ENCODE measurements around the gene WDR47.

GRCh38 chr1:109084563-109085517 lies 42.9 kb upstream of the WDR47 start:
- TF ChIP-seq, protein P1, sequence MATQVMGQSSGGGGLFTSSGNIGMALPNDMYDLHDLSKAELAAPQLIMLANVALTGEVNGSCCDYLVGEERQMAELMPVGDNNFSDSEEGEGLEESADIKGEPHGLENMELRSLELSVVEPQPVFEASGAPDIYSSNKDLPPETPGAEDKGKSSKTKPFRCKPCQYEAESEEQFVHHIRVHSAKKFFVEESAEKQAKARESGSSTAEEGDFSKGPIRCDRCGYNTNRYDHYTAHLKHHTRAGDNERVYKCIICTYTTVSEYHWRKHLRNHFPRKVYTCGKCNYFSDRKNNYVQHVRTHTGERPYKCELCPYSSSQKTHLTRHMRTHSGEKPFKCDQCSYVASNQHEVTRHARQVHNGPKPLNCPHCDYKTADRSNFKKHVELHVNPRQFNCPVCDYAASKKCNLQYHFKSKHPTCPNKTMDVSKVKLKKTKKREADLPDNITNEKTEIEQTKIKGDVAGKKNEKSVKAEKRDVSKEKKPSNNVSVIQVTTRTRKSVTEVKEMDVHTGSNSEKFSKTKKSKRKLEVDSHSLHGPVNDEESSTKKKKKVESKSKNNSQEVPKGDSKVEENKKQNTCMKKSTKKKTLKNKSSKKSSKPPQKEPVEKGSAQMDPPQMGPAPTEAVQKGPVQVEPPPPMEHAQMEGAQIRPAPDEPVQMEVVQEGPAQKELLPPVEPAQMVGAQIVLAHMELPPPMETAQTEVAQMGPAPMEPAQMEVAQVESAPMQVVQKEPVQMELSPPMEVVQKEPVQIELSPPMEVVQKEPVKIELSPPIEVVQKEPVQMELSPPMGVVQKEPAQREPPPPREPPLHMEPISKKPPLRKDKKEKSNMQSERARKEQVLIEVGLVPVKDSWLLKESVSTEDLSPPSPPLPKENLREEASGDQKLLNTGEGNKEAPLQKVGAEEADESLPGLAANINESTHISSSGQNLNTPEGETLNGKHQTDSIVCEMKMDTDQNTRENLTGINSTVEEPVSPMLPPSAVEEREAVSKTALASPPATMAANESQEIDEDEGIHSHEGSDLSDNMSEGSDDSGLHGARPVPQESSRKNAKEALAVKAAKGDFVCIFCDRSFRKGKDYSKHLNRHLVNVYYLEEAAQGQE (IDR thresholded peaks at IDR 0.05; ENCODE audit: low read depth): no peak
- TF ChIP-seq, protein P2, sequence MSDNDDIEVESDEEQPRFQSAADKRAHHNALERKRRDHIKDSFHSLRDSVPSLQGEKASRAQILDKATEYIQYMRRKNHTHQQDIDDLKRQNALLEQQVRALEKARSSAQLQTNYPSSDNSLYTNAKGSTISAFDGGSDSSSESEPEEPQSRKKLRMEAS (IDR thresholded peaks at IDR 0.05): no peak
- no peak for TF ChIP-seq CTCF (IDR thresholded peaks at IDR 0.05 in 2 of 3, conservative IDR thresholded peaks at IDR 0.05 in 1 of 3; ENCODE audit: borderline replicate concordance in 1 of 3, insufficient read depth in 1 of 3, low read depth in 2 of 3, low read length in 2 of 3)
